ENCODE results near the gene CDC34. TPM values are rescaled to one million over a fixed set of nuclear protein-coding genes. Genes with fewer than 3 reads are reported as not detected.
A peak's percentile ranks its signal among the peaks of the same experiment; 100 is the strongest.

Gene CDC34
- total RNA-seq, 1 experiment from 2014 or later, result 112 TPM

- no peak overlapping the region for H2BK15ac ChIP-seq (ENCODE audit: low read depth, low read length)
- H2AFZ ChIP-seq (ENCODE audit: low read length), result no peak overlapping the region
- H3K18ac ChIP-seq (ENCODE audit: insufficient read length, low read depth, low read length), result no peak overlapping the region
- Mint-ChIP-seq H3K9me3 (peaks cover 8 to 10% of the 10 kb centered on the region in 2 experiments), H3K4me3 (peak overlapping the region; percentile 37 to 81), H3K27ac (no peak overlapping the region), H3K27me3 (ENCODE audit: low read depth) (peaks cover 58% of the 10 kb centered on the region), H3K4me1 (peaks cover under 1 to 16% of the 10 kb centered on the region in 2 experiments; a peak in 3 of 4 replicates), H3K36me3 (ENCODE audit: insufficient read depth in 1 of 3, low read depth in 3 of 3) (peaks cover 0 to 2% (median 0%) of the 10 kb centered on the region in 3 experiments; a peak in 2 of 7 replicates)
- H3K4ac ChIP-seq (ENCODE audit: low read depth, low read length), result no peak overlapping the region
- H3T11ph ChIP-seq (ENCODE audit: low read length), result no peak overlapping the region
- no peaks in the 10 kb centered on the region for H3K4me1 ChIP-seq (ENCODE audit: insufficient read depth, low read length)
- H3K4me2 ChIP-seq (ENCODE audit: insufficient read depth, insufficient read length, low read length), result peak overlapping the region; percentile 48
- no peak overlapping the region for H4K91ac ChIP-seq (ENCODE audit: insufficient read length, low read depth, low read length)
- H2AK5ac ChIP-seq (ENCODE audit: insufficient read length, low read length), result no peak overlapping the region
- TF ChIP-seq CTCF (conservative IDR thresholded peaks at IDR 0.05), result no peak
- no peak overlapping the region for H4K5ac ChIP-seq (ENCODE audit: insufficient read length, low read depth, low read length)
- H4K8ac ChIP-seq (replicated peaks; ENCODE audit: insufficient read length, low read depth, low read length), result no peak overlapping the region
- H3K9me3 ChIP-seq (ENCODE audit: control insufficient read depth, low read depth, low read length), result no peaks in the 10 kb centered on the region
- no peak overlapping the region for H2BK5ac ChIP-seq (ENCODE audit: insufficient read length, low read length)
- H3K27ac ChIP-seq (ENCODE audit: insufficient read length, low read depth, low read length), result no peak overlapping the region
- no peak overlapping the region for H2BK120ac ChIP-seq (ENCODE audit: low read depth, low read length, poor library complexity, severe bottlenecking)
- H2BK20ac ChIP-seq (ENCODE audit: low read depth, low read length, poor library complexity, severe bottlenecking), result no peak overlapping the region
- H3K27me3 ChIP-seq (ENCODE audit: insufficient read depth, low read length), result peaks cover 14% of the 10 kb centered on the region; the same call in 1 of the 2 replicates
- no peak overlapping the region for H2BK12ac ChIP-seq (ENCODE audit: insufficient read length, low read depth, low read length)
- H3K56ac ChIP-seq (ENCODE audit: insufficient read length, low read depth, low read length), result no peak overlapping the region
- no peak overlapping the region for H3K23ac ChIP-seq (ENCODE audit: insufficient read length, low read depth, low read length)
- DNase-seq, result no peak
- H4K20me1 ChIP-seq (ENCODE audit: control insufficient read depth, insufficient read depth, insufficient read length), result no peaks in the 10 kb centered on the region
- no CpG with 5 or more reads among the region's 36 CpGs for WGBS (ENCODE audit: extremely low coverage, insufficient read length, low lambda C conversion rate)
- no peaks in the 10 kb centered on the region for H3K79me1 ChIP-seq (ENCODE audit: insufficient read depth, low read depth, low read length, poor library complexity, severe bottlenecking)
- H3K23me2 ChIP-seq (ENCODE audit: insufficient read length, low read depth, low read length, poor library complexity, severe bottlenecking), result peaks cover 9% of the 10 kb centered on the region
- no peaks in the 10 kb centered on the region for H3K79me2 ChIP-seq (ENCODE audit: insufficient read depth, low read length)
- H3K9ac ChIP-seq (ENCODE audit: extremely low read depth, insufficient read length, low read length), result no peak overlapping the region
- H3K14ac ChIP-seq (ENCODE audit: insufficient read depth, low read length), result no peak overlapping the region
Measured at GRCh38 chr19:497491-497868, 34.1 kb upstream of the CDC34 start.

Data from H9 (cell line).